Measurements from ENCODE around the gene CDK5RAP2.

CDK5RAP2 gene

DNA sequence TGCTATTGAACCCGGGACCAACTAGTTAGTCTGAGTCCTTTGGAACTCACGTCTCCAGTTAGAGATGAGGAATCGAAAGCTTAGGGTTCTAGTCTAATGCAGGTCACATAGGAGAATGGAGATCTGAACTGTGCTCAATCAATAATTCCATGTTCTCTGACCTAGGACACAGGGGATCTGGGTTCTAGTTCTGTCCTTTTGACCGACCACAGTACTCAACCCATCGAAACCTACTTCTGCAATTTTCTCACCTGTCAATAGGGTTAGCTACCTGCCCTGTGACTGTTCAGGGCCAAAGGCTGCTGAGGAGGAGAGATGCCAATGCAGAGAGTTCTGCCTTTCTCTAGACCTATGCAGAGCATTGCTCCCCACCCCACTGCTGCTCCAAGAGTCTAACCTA, 187.7 kb downstream of the CDK5RAP2 start:
- H3K14ac ChIP-seq (ENCODE audit: low read length), result no peak overlapping the region
- no peak overlapping the region for H3K4me2 ChIP-seq (ENCODE audit: insufficient read depth, low read length, poor library complexity, severe bottlenecking)
- H3K4ac ChIP-seq (ENCODE audit: low read length), result no peak overlapping the region
- H2AFZ ChIP-seq (ENCODE audit: low read length), result no peak overlapping the region
- DNase-seq (ENCODE audit: low spot score), result no peak
- peaks cover 0 to 3% of the 10 kb centered on the region in 2 donors for H3K4me1 ChIP-seq (ENCODE audit: control insufficient read depth in 2 of 2, insufficient read depth in 1 of 2, low read depth in 1 of 2, low read length in 2 of 2)
- H3K36me3 ChIP-seq (replicated peaks in 1 of 2; ENCODE audit: control insufficient read depth in 2 of 2, insufficient read depth in 2 of 2, low read length in 2 of 2), result peaks cover 59 to 100% of the 10 kb centered on the region in 2 donors
- no peak overlapping the region for H3K9ac ChIP-seq (ENCODE audit: low read depth, low read length, poor library complexity)
- no peak overlapping the region for H3K4me3 ChIP-seq (ENCODE audit: low read length in 2 of 2)
- no peak overlapping the region for H2BK120ac ChIP-seq (ENCODE audit: low read depth, low read length)
- H3K18ac ChIP-seq (ENCODE audit: low read length), result no peak overlapping the region
- H3K23ac ChIP-seq (ENCODE audit: low read depth, low read length, poor library complexity), result no peak overlapping the region
- H2BK5ac ChIP-seq (ENCODE audit: low read length), result no peak overlapping the region
- no peak overlapping the region for H3K27ac ChIP-seq (replicated peaks; ENCODE audit: low read length)
- H4K91ac ChIP-seq (ENCODE audit: low read depth, low read length, poor library complexity), result no peak overlapping the region
- no peak overlapping the region for H4K8ac ChIP-seq (ENCODE audit: low read depth, low read length)
- no peak overlapping the region for H2BK15ac ChIP-seq (ENCODE audit: low read length)
- WGBS, 2 donors (ENCODE audit: extremely low coverage in 2 of 2, insufficient read length in 2 of 2, insufficient replicate concordance in 1 of 2), result no CpG with 5 or more reads among the region's 5 CpGs
- no peak overlapping the region for H2BK12ac ChIP-seq (ENCODE audit: low read length)
- no peaks in the 10 kb centered on the region for H3K27me3 ChIP-seq (ENCODE audit: control insufficient read depth in 3 of 3, insufficient read depth in 3 of 3, low read depth in 1 of 3, low read length in 3 of 3)
- peaks cover 2% of the 10 kb centered on the region for H3K79me1 ChIP-seq (ENCODE audit: low read depth, low read length)
- H3K9me3 ChIP-seq (replicated peaks in 1 of 2; ENCODE audit: control insufficient read depth in 2 of 2, insufficient read depth in 1 of 2, low read depth in 1 of 2, low read length in 2 of 2), result peaks cover 0 to 2% of the 10 kb centered on the region in 2 donors
- no peak overlapping the region for H2AK5ac ChIP-seq (ENCODE audit: low read depth, low read length)

DNA sequence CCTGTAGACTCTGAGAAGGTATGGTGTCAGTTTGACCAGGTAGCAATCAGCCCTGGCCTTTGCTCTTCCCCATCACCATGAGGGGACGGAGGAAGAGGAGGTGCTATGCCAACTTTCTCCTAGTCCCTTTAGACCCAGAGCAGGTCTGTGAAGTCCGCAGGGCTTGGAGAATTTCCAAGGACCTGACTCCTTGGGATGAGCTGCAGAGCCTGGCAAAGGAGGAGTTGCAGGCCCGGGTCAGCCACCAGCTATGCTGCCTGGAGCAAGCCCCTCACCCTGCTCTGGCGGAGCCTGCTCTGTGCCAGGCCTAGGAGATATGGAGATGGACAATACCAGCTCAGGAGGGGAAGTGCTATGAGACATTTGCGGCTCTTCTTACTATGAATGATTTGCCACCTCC, 188.3 kb downstream of the CDK5RAP2 start:
- Histone ChIP-seq H3K9me3 (replicated peaks in 1 of 2; ENCODE audit: control insufficient read depth in 2 of 2, insufficient read depth in 1 of 2, low read depth in 1 of 2, low read length in 2 of 2) (peaks cover 0 to 2% of the 10 kb centered on the region in 2 donors), H3K9ac (ENCODE audit: low read depth, low read length, poor library complexity) (no peak overlapping the region), H3K4me3 (ENCODE audit: low read length in 2 of 2) (no peak overlapping the region), H3K18ac (ENCODE audit: low read length) (no peak overlapping the region), H3K27ac (replicated peaks; ENCODE audit: low read length) (no peak overlapping the region), H4K8ac (ENCODE audit: low read depth, low read length) (no peak overlapping the region), H4K91ac (ENCODE audit: low read depth, low read length, poor library complexity) (no peak overlapping the region), H3K36me3 (replicated peaks in 1 of 2; ENCODE audit: control insufficient read depth in 2 of 2, insufficient read depth in 2 of 2, low read length in 2 of 2) (peaks cover 57 to 100% of the 10 kb centered on the region in 2 donors), H3K14ac (ENCODE audit: low read length) (no peak overlapping the region), H3K4me1 (ENCODE audit: control insufficient read depth in 2 of 2, insufficient read depth in 1 of 2, low read depth in 1 of 2, low read length in 2 of 2) (peaks cover 0 to 3% of the 10 kb centered on the region in 2 donors), H3K23ac (ENCODE audit: low read depth, low read length, poor library complexity) (no peak overlapping the region), H2BK12ac (ENCODE audit: low read length) (no peak overlapping the region), H2AFZ (ENCODE audit: low read length) (no peak overlapping the region), H2AK5ac (ENCODE audit: low read depth, low read length) (no peak overlapping the region), H2BK15ac (ENCODE audit: low read length) (no peak overlapping the region), H3K79me1 (ENCODE audit: low read depth, low read length) (peaks cover 2% of the 10 kb centered on the region), H2BK120ac (ENCODE audit: low read depth, low read length) (no peak overlapping the region), H3K4ac (ENCODE audit: low read length) (no peak overlapping the region), H2BK5ac (ENCODE audit: low read length) (no peak overlapping the region), H3K4me2 (ENCODE audit: insufficient read depth, low read length, poor library complexity, severe bottlenecking) (no peak overlapping the region), H3K27me3 (ENCODE audit: control insufficient read depth in 3 of 3, insufficient read depth in 3 of 3, low read depth in 1 of 3, low read length in 3 of 3) (no peaks in the 10 kb centered on the region)
- no peak for DNase-seq (ENCODE audit: low spot score)
- no CpG with 5 or more reads among the region's 5 CpGs for WGBS, 2 donors (ENCODE audit: extremely low coverage in 2 of 2, insufficient read length in 2 of 2, insufficient replicate concordance in 1 of 2)

- Histone ChIP-seq H3K23ac (ENCODE audit: low read depth, low read length, poor library complexity) (no peak overlapping the region), H3K4me2 (ENCODE audit: insufficient read depth, low read length, poor library complexity, severe bottlenecking) (no peak overlapping the region), H2BK12ac (ENCODE audit: low read length) (no peak overlapping the region), H3K27me3 (ENCODE audit: control insufficient read depth in 3 of 3, insufficient read depth in 3 of 3, low read depth in 1 of 3, low read length in 3 of 3) (no peaks in the 10 kb centered on the region), H3K4me3 (ENCODE audit: low read length in 2 of 2) (no peak overlapping the region), H3K9ac (ENCODE audit: low read depth, low read length, poor library complexity) (no peak overlapping the region), H4K8ac (ENCODE audit: low read depth, low read length) (no peak overlapping the region), H3K4ac (ENCODE audit: low read length) (no peak overlapping the region), H2BK5ac (ENCODE audit: low read length) (no peak overlapping the region), H3K36me3 (replicated peaks in 1 of 2; ENCODE audit: control insufficient read depth in 2 of 2, insufficient read depth in 2 of 2, low read length in 2 of 2) (peaks cover 52 to 91% of the 10 kb centered on the region in 2 donors), H3K79me1 (ENCODE audit: low read depth, low read length) (peaks cover 2% of the 10 kb centered on the region), H3K9me3 (replicated peaks in 1 of 2; ENCODE audit: control insufficient read depth in 2 of 2, insufficient read depth in 1 of 2, low read depth in 1 of 2, low read length in 2 of 2) (peaks cover 0 to 2% of the 10 kb centered on the region in 2 donors), H2AFZ (ENCODE audit: low read length) (no peak overlapping the region), H4K91ac (ENCODE audit: low read depth, low read length, poor library complexity) (no peak overlapping the region), H3K4me1 (ENCODE audit: control insufficient read depth in 2 of 2, insufficient read depth in 1 of 2, low read depth in 1 of 2, low read length in 2 of 2) (peaks cover 0 to 3% of the 10 kb centered on the region in 2 donors), H3K27ac (replicated peaks; ENCODE audit: low read length) (no peak overlapping the region), H3K14ac (ENCODE audit: low read length) (no peak overlapping the region), H2BK15ac (ENCODE audit: low read length) (no peak overlapping the region), H2AK5ac (ENCODE audit: low read depth, low read length) (no peak overlapping the region), H2BK120ac (ENCODE audit: low read depth, low read length) (no peak overlapping the region), H3K18ac (ENCODE audit: low read length) (no peak overlapping the region)
- DNase-seq (ENCODE audit: low spot score), result no peak
- WGBS, 2 donors (ENCODE audit: extremely low coverage in 2 of 2, insufficient read length in 2 of 2, insufficient replicate concordance in 1 of 2), result no CpG with 5 or more reads among the region's 12 CpGs
Observed at GRCh38 chr9:120390637-120391190, 189.3 kb downstream of the CDK5RAP2 start.

GRCh38 chr9:120389867-120390266, 190.1 kb downstream of the CDK5RAP2 start:
- peak overlapping the region; percentile 42 for H2BK5ac ChIP-seq (ENCODE audit: low read length)
- H3K27ac ChIP-seq (replicated peaks; ENCODE audit: low read length), result no peak overlapping the region
- H3K9me3 ChIP-seq (replicated peaks in 1 of 2; ENCODE audit: control insufficient read depth in 2 of 2, insufficient read depth in 1 of 2, low read depth in 1 of 2, low read length in 2 of 2), result peaks cover 0 to 2% of the 10 kb centered on the region in 2 donors
- H3K18ac ChIP-seq (ENCODE audit: low read length), result peak overlapping the region; percentile 32
- H3K9ac ChIP-seq (ENCODE audit: low read depth, low read length, poor library complexity), result no peak overlapping the region
- no peak overlapping the region for H3K4me3 ChIP-seq (ENCODE audit: low read length in 2 of 2)
- no peak overlapping the region for H3K14ac ChIP-seq (ENCODE audit: low read length)
- H3K27me3 ChIP-seq (ENCODE audit: control insufficient read depth in 3 of 3, insufficient read depth in 3 of 3, low read depth in 1 of 3, low read length in 3 of 3), result no peaks in the 10 kb centered on the region
- H3K4me2 ChIP-seq (ENCODE audit: insufficient read depth, low read length, poor library complexity, severe bottlenecking), result no peak overlapping the region
- H3K23ac ChIP-seq (ENCODE audit: low read depth, low read length, poor library complexity), result no peak overlapping the region
- H4K91ac ChIP-seq (ENCODE audit: low read depth, low read length, poor library complexity), result no peak overlapping the region
- H2BK12ac ChIP-seq (ENCODE audit: low read length), result no peak overlapping the region
- H3K79me1 ChIP-seq (ENCODE audit: low read depth, low read length), result peaks cover 2% of the 10 kb centered on the region
- H3K36me3 ChIP-seq (replicated peaks in 1 of 2; ENCODE audit: control insufficient read depth in 2 of 2, insufficient read depth in 2 of 2, low read length in 2 of 2), result peaks cover 50 to 82% of the 10 kb centered on the region in 2 donors
- no peak for DNase-seq (ENCODE audit: low spot score)
- peaks cover 0 to 3% of the 10 kb centered on the region in 2 donors for H3K4me1 ChIP-seq (ENCODE audit: control insufficient read depth in 2 of 2, insufficient read depth in 1 of 2, low read depth in 1 of 2, low read length in 2 of 2)
- H2AFZ ChIP-seq (ENCODE audit: low read length), result no peak overlapping the region
- H4K8ac ChIP-seq (ENCODE audit: low read depth, low read length), result no peak overlapping the region
- no peak overlapping the region for H3K4ac ChIP-seq (ENCODE audit: low read length)
- WGBS, 2 donors (ENCODE audit: extremely low coverage in 2 of 2, insufficient read length in 2 of 2, insufficient replicate concordance in 1 of 2), result no CpG with 5 or more reads among the region's 8 CpGs
- H2BK15ac ChIP-seq (ENCODE audit: low read length), result no peak overlapping the region
- H2BK120ac ChIP-seq (ENCODE audit: low read depth, low read length), result no peak overlapping the region
- H2AK5ac ChIP-seq (ENCODE audit: low read depth, low read length), result no peak overlapping the region
